ENCODE data around the gene LPIN1.

DNA sequence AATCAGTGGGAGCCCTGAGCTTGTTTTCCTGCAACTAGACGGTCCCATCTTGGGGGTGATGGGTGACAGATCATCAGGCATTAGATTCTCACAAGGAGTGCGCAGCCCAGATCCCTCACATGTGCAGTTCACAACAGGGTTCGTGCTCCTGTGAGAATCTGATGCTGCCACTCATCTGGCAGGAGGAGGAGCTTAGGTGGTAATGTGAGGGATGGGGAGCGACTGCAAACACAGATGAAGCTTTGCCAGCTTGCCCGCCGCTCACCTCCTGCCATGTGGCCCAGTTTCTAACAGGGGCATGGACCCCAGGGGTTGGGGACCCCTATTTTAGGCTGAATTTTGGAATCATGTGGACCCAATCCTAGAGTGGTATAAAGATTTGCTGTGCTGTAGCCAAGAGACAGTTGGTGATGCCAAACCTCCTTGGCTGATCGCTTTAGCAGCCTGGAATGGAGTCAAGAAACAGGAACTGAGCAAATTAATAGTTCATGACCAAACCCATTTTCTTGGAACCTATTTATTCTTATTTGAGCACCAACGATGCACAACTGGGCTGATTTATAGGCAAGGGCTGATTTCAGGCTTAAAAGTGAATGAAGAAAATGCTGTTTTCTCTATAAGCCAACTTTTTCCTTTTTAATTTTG lies 25.7 kb downstream of the LPIN1 start:
- TF ChIP-seq CTCF (IDR thresholded peaks at IDR 0.05; ENCODE audit: low read depth, low read length) (no peak), EZH2phosphoT487 (IDR thresholded peaks at IDR 0.05; ENCODE audit: low read depth) (no peak)

Measured in OCI-LY3 (cell line).